ENCODE measurements around the gene KIF5C. TPM values are rescaled to one million over a fixed set of nuclear protein-coding genes. Genes with fewer than 3 reads are reported as not detected.

The KIF5C gene
- polyA plus RNA-seq: 16.0 TPM
- long read RNA-seq, donor 1, full-length matches to known transcripts: 1 of 1 reads
- long read RNA-seq, donor 1, partial matches to known transcripts: 0 of 1 reads
- long read RNA-seq, donor 1, other reads (novel, unspliced or antisense): 0 of 1 reads
- long read RNA-seq, donor 2: 0 reads
- long read RNA-seq, donor 3: 0 reads
- long read RNA-seq, donor 4: 0 reads
- long read RNA-seq, donor 5, full-length matches to known transcripts: 2 of 2 reads
- long read RNA-seq, donor 5, partial matches to known transcripts: 0 of 2 reads
- long read RNA-seq, donor 5, other reads (novel, unspliced or antisense): 0 of 2 reads
- long read RNA-seq, donor 6, full-length matches to known transcripts: 1 of 1 reads
- long read RNA-seq, donor 6, partial matches to known transcripts: 0 of 1 reads
- long read RNA-seq, donor 6, other reads (novel, unspliced or antisense): 0 of 1 reads
- long read RNA-seq, donor 7: 0 reads
- long read RNA-seq, donor 8, full-length matches to known transcripts: 2 of 2 reads
- long read RNA-seq, donor 8, partial matches to known transcripts: 0 of 2 reads
- long read RNA-seq, donor 8, other reads (novel, unspliced or antisense): 0 of 2 reads
- long read RNA-seq, donor 9, full-length matches to known transcripts: 1 of 1 reads
- long read RNA-seq, donor 9, partial matches to known transcripts: 0 of 1 reads
- long read RNA-seq, donor 9, other reads (novel, unspliced or antisense): 0 of 1 reads
- long read RNA-seq, donor 10: 0 reads
- long read RNA-seq, donor 11: 0 reads

GRCh38 chr2:148874868-148875341 is at the start of gene KIF5C:
TSS of gene KIF5C (plus strand) at chr2:148875227. CDS start at chr2:148875618, 391 bp downstream.
- peaks cover 3% of the 10 kb centered on the region for H3K9me3 ChIP-seq (ENCODE audit: control insufficient read depth, low read depth, low read length)
- H3K27ac ChIP-seq (ENCODE audit: low read length): peak within 1 kb of the TSS; percentile 12
- H3K4me3 ChIP-seq (ENCODE audit: low read length): peak within 1 kb of the TSS; percentile 38
- peaks cover 13% of the 10 kb centered on the region for H3K4me1 ChIP-seq (ENCODE audit: control insufficient read depth, insufficient read depth, low read length)
- no CpG with 5 or more reads among the region's 39 CpGs for WGBS (ENCODE audit: insufficient coverage, low lambda C conversion rate)
- H3K27me3 ChIP-seq (ENCODE audit: control insufficient read depth, insufficient read depth, low read length): peaks cover 54% of the 10 kb centered on the region
- H3K36me3 ChIP-seq (ENCODE audit: control insufficient read depth, insufficient read depth, low read length): no peaks in the 10 kb centered on the region
- DNase-seq: peak; percentile 69 to 79

- Histone ChIP-seq H3K36me3 (ENCODE audit: control insufficient read depth, insufficient read depth, low read length) (no peaks in the 10 kb centered on the region), H3K27me3 (ENCODE audit: control insufficient read depth, insufficient read depth, low read length) (no peaks in the 10 kb centered on the region), H3K4me3 (ENCODE audit: low read length) (no peak overlapping the region), H3K9me3 (ENCODE audit: control insufficient read depth, low read depth, low read length) (no peaks in the 10 kb centered on the region), H3K27ac (ENCODE audit: low read length) (no peak overlapping the region), H3K4me1 (ENCODE audit: control insufficient read depth, insufficient read depth, low read length) (no peaks in the 10 kb centered on the region)
- DNase-seq: no peak
Measured at GRCh38 chr2:148826791-148827190, 48.2 kb upstream of the KIF5C start.

GRCh38 chr2:148828941-148829340 is 46.1 kb upstream of the KIF5C start:
- H3K9me3 ChIP-seq (ENCODE audit: control insufficient read depth, low read depth, low read length): no peaks in the 10 kb centered on the region
- H3K4me1 ChIP-seq (ENCODE audit: control insufficient read depth, insufficient read depth, low read length): no peaks in the 10 kb centered on the region
- no peak for DNase-seq
- H3K36me3 ChIP-seq (ENCODE audit: control insufficient read depth, insufficient read depth, low read length): no peaks in the 10 kb centered on the region
- no peak overlapping the region for H3K27ac ChIP-seq (ENCODE audit: low read length)
- no peak overlapping the region for H3K4me3 ChIP-seq (ENCODE audit: low read length)
- WGBS (ENCODE audit: insufficient coverage, low lambda C conversion rate): 40% methylated on average over 1 of the region's 2 CpGs
- no peaks in the 10 kb centered on the region for H3K27me3 ChIP-seq (ENCODE audit: control insufficient read depth, insufficient read depth, low read length)

GRCh38 chr2:148829618-148830017 is 45.4 kb upstream of the KIF5C start:
- Histone ChIP-seq H3K36me3 (ENCODE audit: control insufficient read depth, insufficient read depth, low read length) (no peaks in the 10 kb centered on the region), H3K27me3 (ENCODE audit: control insufficient read depth, insufficient read depth, low read length) (peaks cover under 1% of the 10 kb centered on the region)

GRCh38 chr2:148832637-148833036 is 42.4 kb upstream of the KIF5C start:
- H3K27ac ChIP-seq (ENCODE audit: low read length): no peak overlapping the region
- DNase-seq: no peak
- H3K4me3 ChIP-seq (ENCODE audit: low read length): no peak overlapping the region
- peaks cover 3% of the 10 kb centered on the region for H3K27me3 ChIP-seq (ENCODE audit: control insufficient read depth, insufficient read depth, low read length)
- H3K4me1 ChIP-seq (ENCODE audit: control insufficient read depth, insufficient read depth, low read length): no peaks in the 10 kb centered on the region
- H3K36me3 ChIP-seq (ENCODE audit: control insufficient read depth, insufficient read depth, low read length): no peaks in the 10 kb centered on the region
- H3K9me3 ChIP-seq (ENCODE audit: control insufficient read depth, low read depth, low read length): no peaks in the 10 kb centered on the region
- no CpG with 5 or more reads among the region's 7 CpGs for WGBS (ENCODE audit: insufficient coverage, low lambda C conversion rate)

More at GRCh38 chr2:148829618-148830017, 45.4 kb upstream of the KIF5C start:
- no peak overlapping the region for H3K4me3 ChIP-seq (ENCODE audit: low read length)
- H3K9me3 ChIP-seq (ENCODE audit: control insufficient read depth, low read depth, low read length): no peaks in the 10 kb centered on the region
- no peaks in the 10 kb centered on the region for H3K4me1 ChIP-seq (ENCODE audit: control insufficient read depth, insufficient read depth, low read length)
- no peak overlapping the region for H3K27ac ChIP-seq (ENCODE audit: low read length)
- WGBS (ENCODE audit: insufficient coverage, low lambda C conversion rate): no CpG with 5 or more reads among the region's 3 CpGs
- DNase-seq: no peak

GRCh38 chr2:148842050-148842449 is 33.0 kb upstream of the KIF5C start:
- WGBS (ENCODE audit: insufficient coverage, low lambda C conversion rate): no CpG with 5 or more reads among the region's 4 CpGs
- no peaks in the 10 kb centered on the region for H3K36me3 ChIP-seq (ENCODE audit: control insufficient read depth, insufficient read depth, low read length)
- H3K4me3 ChIP-seq (ENCODE audit: low read length): no peak overlapping the region
- DNase-seq: no peak
- H3K27me3 ChIP-seq (ENCODE audit: control insufficient read depth, insufficient read depth, low read length): no peaks in the 10 kb centered on the region
- H3K9me3 ChIP-seq (ENCODE audit: control insufficient read depth, low read depth, low read length): no peaks in the 10 kb centered on the region
- no peaks in the 10 kb centered on the region for H3K4me1 ChIP-seq (ENCODE audit: control insufficient read depth, insufficient read depth, low read length)
- no peak overlapping the region for H3K27ac ChIP-seq (ENCODE audit: low read length)

GRCh38 chr2:148848146-148848545 is 26.9 kb upstream of the KIF5C start:
- peaks cover 4% of the 10 kb centered on the region for H3K9me3 ChIP-seq (ENCODE audit: control insufficient read depth, low read depth, low read length)
- peaks cover 11% of the 10 kb centered on the region for H3K27me3 ChIP-seq (ENCODE audit: control insufficient read depth, insufficient read depth, low read length)
- no peak overlapping the region for H3K4me3 ChIP-seq (ENCODE audit: low read length)
- no peaks in the 10 kb centered on the region for H3K4me1 ChIP-seq (ENCODE audit: control insufficient read depth, insufficient read depth, low read length)
- no peaks in the 10 kb centered on the region for H3K36me3 ChIP-seq (ENCODE audit: control insufficient read depth, insufficient read depth, low read length)
- WGBS (ENCODE audit: insufficient coverage, low lambda C conversion rate): no CpG with 5 or more reads among the region's 1 CpG
- DNase-seq: no peak
- no peak overlapping the region for H3K27ac ChIP-seq (ENCODE audit: low read length)

GRCh38 chr2:148853458-148853857 is 21.6 kb upstream of the KIF5C start:
- peaks cover 11% of the 10 kb centered on the region for H3K27me3 ChIP-seq (ENCODE audit: control insufficient read depth, insufficient read depth, low read length)

GRCh38 chr2:148860037-148860436 is 15.0 kb upstream of the KIF5C start:
- Histone ChIP-seq H3K4me1 (ENCODE audit: control insufficient read depth, insufficient read depth, low read length) (no peaks in the 10 kb centered on the region), H3K9me3 (ENCODE audit: control insufficient read depth, low read depth, low read length) (no peaks in the 10 kb centered on the region), H3K36me3 (ENCODE audit: control insufficient read depth, insufficient read depth, low read length) (no peaks in the 10 kb centered on the region), H3K4me3 (ENCODE audit: low read length) (no peak overlapping the region), H3K27me3 (ENCODE audit: control insufficient read depth, insufficient read depth, low read length) (peaks cover 5% of the 10 kb centered on the region), H3K27ac (ENCODE audit: low read length) (no peak overlapping the region)
- WGBS (ENCODE audit: insufficient coverage, low lambda C conversion rate): 100% methylated on average over 2 of the region's 3 CpGs
- no peak for DNase-seq

More at GRCh38 chr2:148853458-148853857, 21.6 kb upstream of the KIF5C start:
- Histone ChIP-seq H3K9me3 (ENCODE audit: control insufficient read depth, low read depth, low read length) (peaks cover under 1% of the 10 kb centered on the region), H3K27ac (ENCODE audit: low read length) (no peak overlapping the region), H3K4me1 (ENCODE audit: control insufficient read depth, insufficient read depth, low read length) (no peaks in the 10 kb centered on the region), H3K36me3 (ENCODE audit: control insufficient read depth, insufficient read depth, low read length) (no peaks in the 10 kb centered on the region), H3K4me3 (ENCODE audit: low read length) (no peak overlapping the region)
- no peak for DNase-seq
- 100% methylated on average over 2 of the region's 2 CpGs for WGBS (ENCODE audit: insufficient coverage, low lambda C conversion rate)

- no peak overlapping the region for H3K4me3 ChIP-seq (ENCODE audit: low read length)
- peaks cover 5% of the 10 kb centered on the region for H3K27me3 ChIP-seq (ENCODE audit: control insufficient read depth, insufficient read depth, low read length)
- H3K36me3 ChIP-seq (ENCODE audit: control insufficient read depth, insufficient read depth, low read length): no peaks in the 10 kb centered on the region
- no peaks in the 10 kb centered on the region for H3K4me1 ChIP-seq (ENCODE audit: control insufficient read depth, insufficient read depth, low read length)
- no peaks in the 10 kb centered on the region for H3K9me3 ChIP-seq (ENCODE audit: control insufficient read depth, low read depth, low read length)
- H3K27ac ChIP-seq (ENCODE audit: low read length): no peak overlapping the region
- no peak for DNase-seq
- no CpG with 5 or more reads among the region's 5 CpGs for WGBS (ENCODE audit: insufficient coverage, low lambda C conversion rate)
Measured at GRCh38 chr2:148861367-148861766, 13.7 kb upstream of the KIF5C start.
